ENCODE measurements around the gene KAT2B.

GRCh38 chr3:20141851-20142250 is 101.6 kb downstream of the KAT2B start:
- TF ChIP-seq, protein P1, sequence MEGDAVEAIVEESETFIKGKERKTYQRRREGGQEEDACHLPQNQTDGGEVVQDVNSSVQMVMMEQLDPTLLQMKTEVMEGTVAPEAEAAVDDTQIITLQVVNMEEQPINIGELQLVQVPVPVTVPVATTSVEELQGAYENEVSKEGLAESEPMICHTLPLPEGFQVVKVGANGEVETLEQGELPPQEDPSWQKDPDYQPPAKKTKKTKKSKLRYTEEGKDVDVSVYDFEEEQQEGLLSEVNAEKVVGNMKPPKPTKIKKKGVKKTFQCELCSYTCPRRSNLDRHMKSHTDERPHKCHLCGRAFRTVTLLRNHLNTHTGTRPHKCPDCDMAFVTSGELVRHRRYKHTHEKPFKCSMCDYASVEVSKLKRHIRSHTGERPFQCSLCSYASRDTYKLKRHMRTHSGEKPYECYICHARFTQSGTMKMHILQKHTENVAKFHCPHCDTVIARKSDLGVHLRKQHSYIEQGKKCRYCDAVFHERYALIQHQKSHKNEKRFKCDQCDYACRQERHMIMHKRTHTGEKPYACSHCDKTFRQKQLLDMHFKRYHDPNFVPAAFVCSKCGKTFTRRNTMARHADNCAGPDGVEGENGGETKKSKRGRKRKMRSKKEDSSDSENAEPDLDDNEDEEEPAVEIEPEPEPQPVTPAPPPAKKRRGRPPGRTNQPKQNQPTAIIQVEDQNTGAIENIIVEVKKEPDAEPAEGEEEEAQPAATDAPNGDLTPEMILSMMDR (IDR thresholded peaks at IDR 0.05), result no peak
- TF ChIP-seq POLR2A (IDR thresholded peaks at IDR 0.05), result no peak
